HG02943 (cell line): ENCODE data around the gene ZBTB11.
"Not testable (repeated sequence)": the region's sequence is repeated elsewhere in the genome, so short reads cannot be mapped to it uniquely, and the experiment has no call there.

Experiments
- ATAC-seq: cut with Tn5 transposase; IDR thresholded peaks from one replicate; pipeline ENCODE4 v1.9.1; 2021; ENCODE audit warnings: mild to moderate bottlenecking, low read depth, moderate library complexity; ENCODE audit not compliant: unreplicated experiment

The ZBTB11 gene

GRCh38 chr3:101656651-101657050 is 20.3 kb downstream of the ZBTB11 start:
- no peak for ATAC-seq

GRCh38 chr3:101646726-101647125 is 30.2 kb downstream of the ZBTB11 start:
- no peak for ATAC-seq

- ATAC-seq = no peak
Observed at GRCh38 chr3:101643861-101644613, 32.9 kb downstream of the ZBTB11 start.

DNA sequence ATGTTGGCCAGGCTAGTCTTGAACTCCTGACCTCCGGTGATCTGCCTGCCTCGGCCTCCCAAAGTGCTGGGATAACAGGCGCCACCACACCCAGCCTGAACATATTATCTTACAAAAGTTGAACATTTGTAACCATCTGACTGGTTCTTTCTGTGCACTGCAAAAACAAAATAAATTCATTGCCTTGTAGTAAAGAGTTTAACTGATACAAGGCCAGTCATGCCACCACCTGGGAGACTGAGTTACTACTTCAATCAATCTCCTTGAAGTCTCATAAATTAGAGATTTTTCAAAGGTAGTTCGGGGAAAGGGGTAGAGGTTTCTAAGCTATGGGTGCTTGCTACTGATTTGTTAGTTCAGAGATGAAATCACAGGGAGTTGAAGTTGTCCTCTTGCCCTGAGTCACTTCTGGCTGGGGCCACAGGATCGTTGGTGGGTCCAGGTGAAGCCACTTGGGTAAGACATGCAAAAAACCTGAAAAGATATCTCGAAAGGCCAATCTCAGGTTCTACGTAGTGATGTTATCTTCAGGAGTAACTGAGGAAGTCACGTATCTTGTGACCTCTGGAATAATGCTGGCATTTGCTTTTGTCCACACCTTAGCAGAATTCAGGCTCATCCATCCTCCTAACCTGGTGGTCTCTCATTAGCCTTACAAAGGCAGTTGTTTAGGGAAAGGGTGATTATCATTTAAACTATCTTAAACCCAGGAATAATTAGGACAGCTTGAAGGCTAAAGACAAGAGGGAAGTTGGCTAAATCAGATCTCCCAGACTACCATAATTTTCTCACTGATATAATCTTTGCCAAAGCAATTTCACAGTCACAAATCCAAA is 33.7 kb downstream of the ZBTB11 start:
- no peak for ATAC-seq

DNA sequence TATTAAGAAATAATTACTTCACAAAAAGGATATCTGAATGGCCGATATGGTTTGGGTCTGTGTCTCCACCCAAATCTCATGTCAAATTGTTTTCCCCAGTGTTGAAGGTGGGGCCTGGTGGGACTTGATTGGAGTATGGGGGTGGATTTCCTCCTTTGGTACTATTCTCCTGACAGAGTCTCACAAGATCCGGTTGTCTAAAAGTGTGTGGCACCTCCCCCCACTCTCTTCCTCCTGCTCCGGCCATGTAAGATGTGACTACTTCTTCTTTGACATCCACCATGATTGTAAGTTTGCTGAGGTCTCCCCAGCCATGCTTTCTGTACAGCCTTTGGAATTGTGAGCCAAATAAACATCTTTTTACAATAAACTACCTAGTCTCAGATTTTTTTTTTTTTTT is 34.5 kb downstream of the ZBTB11 start:
- no peak for ATAC-seq

- ATAC-seq = not testable (repeated sequence)
Observed at GRCh38 chr3:101641397-101642115, 35.4 kb downstream of the ZBTB11 start.

- ATAC-seq = no peak
Observed at GRCh38 chr3:101640256-101640655, 36.7 kb downstream of the ZBTB11 start.

DNA sequence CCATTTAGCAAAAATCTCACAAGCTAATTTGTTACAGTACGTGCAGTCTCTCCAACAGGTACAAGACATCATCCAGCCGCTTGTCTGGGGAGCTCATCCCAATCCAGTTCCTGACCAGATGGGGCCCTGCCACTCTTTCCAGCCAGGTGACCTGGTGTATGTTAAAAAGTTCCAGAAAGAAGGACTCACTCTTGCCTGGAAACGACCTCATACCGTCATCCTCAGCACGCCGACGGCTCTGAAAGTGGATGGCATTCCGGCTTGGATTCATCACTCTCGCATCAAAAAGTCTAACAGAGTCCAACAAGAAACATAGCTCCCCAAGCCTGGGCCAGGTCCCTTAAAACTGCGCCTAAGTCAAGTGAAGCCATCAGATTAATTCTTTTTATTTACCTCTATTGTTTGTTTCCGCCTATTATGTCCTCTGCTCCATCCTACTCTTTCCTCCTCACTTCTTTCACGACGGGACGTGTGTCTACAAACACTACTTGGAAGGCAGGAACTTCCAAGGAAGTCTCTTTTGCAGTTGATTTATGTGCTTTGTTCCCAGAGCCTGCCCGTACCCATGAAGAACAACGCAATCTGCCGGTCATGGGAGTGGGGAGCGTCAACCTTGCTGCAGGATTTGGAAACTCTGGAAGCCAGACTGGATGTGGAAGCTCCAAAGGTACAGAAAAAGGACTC is 37.5 kb downstream of the ZBTB11 start:
- no peak for ATAC-seq

DNA sequence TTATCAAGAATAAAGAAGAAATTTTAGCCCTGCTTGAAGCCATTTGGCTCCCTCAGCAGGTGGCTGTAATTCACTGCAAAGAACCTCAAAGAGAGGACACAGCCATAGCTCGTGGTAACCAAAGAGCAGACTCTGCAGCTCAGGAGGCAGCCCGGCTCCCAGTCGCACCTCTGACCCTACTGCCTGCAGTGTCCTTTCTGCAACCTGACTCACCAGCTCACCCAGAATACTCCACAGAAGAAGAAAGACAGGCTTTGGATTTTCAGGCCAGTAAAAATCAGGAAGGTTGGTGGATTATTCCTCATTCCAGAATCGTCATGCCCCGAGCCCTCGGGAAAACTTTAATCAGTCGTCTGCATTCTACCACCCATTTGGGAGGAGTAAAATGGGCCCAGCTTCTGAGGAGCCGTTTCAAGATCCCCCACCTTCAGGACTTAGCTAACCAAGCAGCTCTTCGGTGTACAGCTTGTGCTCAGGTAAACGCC is 38.6 kb downstream of the ZBTB11 start:
- ATAC-seq = no peak

DNA sequence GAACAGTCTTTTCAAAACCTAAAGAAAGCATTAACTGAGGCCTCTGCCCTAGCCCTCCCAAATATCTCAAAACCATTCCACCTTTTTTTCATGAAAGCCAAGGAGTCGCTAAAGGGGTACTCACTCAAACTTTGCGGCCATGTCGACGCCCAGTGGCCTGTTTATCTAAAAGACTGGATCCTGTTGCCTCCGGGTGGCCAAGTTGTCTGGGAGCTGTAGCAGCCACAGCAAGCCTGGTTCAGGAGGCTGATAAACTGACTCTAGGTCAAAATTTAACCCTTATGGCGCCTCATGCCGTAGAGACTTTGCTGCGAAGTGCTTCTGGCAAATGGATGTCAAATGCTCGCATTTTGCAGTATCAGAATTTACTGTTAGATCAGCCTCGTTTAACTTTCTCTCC is 39.5 kb downstream of the ZBTB11 start:
- ATAC-seq = no peak

GRCh38 chr3:101635954-101636798 is 40.8 kb downstream of the ZBTB11 start:
- peak; percentile 93 for ATAC-seq

GRCh38 chr3:101635345-101635744 is 41.6 kb downstream of the ZBTB11 start:
- no peak for ATAC-seq

GRCh38 chr3:101634591-101635196 is 42.2 kb downstream of the ZBTB11 start:
- no peak for ATAC-seq

GRCh38 chr3:101633186-101633585 is 43.7 kb downstream of the ZBTB11 start:
- ATAC-seq = no peak

DNA sequence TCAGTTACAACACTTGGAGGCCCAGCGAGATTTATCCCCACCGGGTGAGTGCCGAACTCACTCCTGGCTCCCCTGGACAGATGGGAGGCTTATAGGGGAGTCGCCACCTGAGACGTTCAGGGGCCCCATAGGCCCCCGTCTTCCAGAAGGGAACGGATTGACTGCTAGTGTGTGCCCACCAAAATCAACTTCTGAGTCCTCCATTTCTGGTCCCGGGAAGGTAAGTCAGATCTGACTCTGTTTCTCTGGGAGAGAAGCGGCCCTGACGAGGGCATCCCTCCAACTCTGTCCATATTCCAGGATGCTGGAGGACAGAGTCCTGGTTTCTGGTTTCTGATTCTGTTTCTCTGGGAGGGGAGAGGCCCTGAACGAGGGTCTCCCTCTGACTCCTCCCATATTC is 44.3 kb downstream of the ZBTB11 start:
- no peak for ATAC-seq

- ATAC-seq = not testable (repeated sequence)
Observed at GRCh38 chr3:101631959-101632358, 45.0 kb downstream of the ZBTB11 start.

DNA sequence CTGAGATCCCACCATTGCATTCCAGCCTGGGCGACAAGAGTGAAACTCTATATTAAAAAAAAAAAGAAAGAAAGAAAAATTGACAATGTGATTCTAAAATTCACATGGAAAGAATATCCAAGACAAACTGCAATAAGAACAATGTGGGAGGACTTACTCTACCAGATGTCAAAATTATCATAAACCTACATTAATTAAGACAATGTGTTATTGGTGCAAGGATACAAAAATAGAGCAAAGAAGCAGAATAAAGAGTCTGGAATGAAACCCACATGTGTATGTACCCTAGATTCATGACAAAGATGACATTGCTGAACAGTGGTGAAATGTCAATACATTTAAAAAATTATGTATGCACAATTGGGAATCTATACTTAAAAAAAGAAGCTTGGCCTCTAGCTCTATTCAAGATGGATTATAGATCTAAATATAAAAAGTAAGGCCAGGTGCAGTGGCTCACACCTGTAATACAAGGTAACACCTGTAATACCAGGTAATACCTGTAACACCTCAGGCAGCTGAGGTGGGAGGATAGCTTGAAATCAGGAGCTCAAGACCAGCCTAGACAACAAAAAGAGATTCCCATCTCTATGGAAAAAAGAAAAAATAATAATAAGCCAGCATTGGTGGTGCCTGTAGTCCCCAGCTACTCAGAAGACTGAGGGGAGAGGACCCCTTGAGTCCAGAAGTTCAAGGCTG is 45.7 kb downstream of the ZBTB11 start:
- no peak for ATAC-seq

GRCh38 chr3:101629219-101629618 is 47.7 kb downstream of the ZBTB11 start:
- no peak for ATAC-seq

DNA sequence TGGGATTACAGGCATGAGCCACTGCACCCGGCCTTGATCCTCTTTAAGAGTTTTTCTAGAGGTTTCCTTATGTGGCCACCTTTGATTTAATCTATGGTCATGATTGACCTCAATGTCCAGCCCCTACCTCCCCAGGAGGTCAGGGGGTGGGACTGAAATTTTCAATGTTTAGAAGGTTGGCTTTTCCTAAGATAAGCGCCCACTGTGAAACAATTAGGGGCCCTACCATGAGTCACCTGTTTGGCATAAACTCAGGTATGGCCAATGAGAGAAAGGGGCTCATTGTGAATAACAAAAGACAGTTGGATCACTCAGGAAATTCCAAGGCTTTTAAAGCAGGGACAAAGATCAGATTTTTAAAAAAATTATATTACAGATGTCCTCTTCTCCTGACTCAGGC is 51.1 kb downstream of the ZBTB11 start:
- ATAC-seq = no peak
